NT2/D1 (cell line): Measurements from ENCODE around the gene ZCWPW1.

Source experiments
- SUZ12 ChIP-seq: IDR thresholded peaks from 2 replicates; pipeline ENCODE4 v1.6.1; 2011; ENCODE audit not compliant: insufficient read length, insufficient read depth; ENCODE audit errors: extremely low read depth
- YY1 ChIP-seq: IDR thresholded peaks from 2 replicates; pipeline ENCODE4 v1.6.1; 2011; ENCODE audit not compliant: insufficient read length, insufficient read depth
- ZNF274 ChIP-seq: IDR thresholded peaks from 2 replicates; pipeline ENCODE4 v1.6.1; 2011; ENCODE audit warnings: mild to moderate bottlenecking, low read depth, low read length

DNA sequence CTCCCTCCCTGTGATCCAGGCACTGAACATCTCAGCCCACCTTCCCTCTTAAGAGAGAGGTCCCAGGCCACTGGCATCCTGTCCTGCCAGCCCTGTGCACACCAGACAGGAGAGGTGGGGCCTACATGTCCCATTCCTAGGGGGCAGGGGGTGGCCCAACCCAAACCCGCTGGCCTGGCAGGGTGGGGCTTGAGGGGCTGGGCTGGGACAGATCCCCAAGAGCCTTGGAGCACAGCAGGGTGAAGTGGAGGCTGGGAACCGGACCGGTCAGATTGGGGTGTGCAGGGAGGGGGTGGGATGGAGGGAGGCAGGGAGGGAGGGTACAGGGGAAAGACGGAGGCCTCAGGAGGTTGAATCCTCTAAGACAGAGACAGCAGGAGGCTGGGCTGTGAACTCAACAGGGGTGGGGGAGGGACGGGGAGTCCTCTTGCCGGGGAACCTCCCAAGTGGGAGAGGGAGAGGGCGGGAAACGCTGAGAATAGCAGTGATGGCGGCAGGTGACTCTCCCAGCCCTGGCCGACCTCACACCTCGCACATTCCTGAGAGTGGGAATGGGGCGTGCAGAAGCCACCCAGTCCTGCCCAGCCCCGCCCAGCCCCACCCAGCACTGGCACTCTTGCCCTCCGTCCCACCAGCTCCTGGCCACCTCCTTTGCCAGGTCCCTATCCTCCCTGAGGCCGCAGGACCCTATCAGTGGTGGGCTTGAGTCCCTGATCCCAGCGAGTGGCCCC is 43.8 kb upstream of the ZCWPW1 start:
- TF ChIP-seq SUZ12 (no peak), ZNF274 (no peak), YY1 (no peak)
